ENCODE results near the gene MTRF1.
"Not testable (repeated sequence)": the region's sequence is repeated elsewhere in the genome, so short reads cannot be mapped to it uniquely, and the experiment has no call there.

The MTRF1 gene

DNA sequence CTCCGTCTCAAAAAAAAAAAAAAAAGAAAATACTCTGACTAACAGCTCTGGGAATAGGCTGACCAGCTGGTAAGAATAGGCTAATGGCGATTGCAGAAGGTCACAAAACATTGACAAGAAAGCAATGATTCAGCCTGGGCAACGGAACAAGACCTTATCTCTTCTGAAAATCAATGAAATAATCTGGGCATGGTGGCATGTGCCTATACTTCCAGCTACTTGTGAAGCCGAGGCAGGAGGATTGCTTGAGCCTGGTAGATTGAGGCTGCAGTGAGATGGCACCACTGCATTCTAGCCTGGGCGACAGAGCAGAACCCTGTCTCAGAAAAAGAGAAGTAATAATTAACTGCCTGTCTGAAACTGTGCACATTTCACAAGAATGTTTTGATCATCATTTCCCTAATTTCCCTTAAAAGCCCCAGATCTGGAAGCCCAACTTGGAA, 18.8 kb upstream of the MTRF1 start:
- no peak for DNase-seq (ENCODE audit: low read depth, low spot score)

DNA sequence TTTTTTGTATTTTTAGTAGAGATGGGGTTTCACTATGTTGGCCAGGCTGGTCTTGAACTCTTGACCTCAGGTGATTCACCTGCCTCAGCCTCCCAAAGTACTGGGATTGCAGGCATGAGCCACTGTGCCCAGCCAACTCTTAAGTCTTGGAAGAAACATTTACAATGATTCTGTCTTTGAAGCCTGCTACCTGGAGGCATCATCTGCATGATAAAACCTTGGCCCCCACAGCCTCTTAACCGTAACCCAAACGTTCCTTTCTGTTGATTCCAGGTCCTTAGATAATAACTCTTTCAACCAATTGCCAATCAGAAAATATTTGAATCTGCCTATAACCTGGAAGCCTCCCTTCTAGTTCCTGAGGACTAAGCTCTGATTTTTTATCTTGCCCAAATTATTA, 15.8 kb upstream of the MTRF1 start:
- DNase-seq (ENCODE audit: low read depth, low spot score) = not testable (repeated sequence)

- no peak for DNase-seq (ENCODE audit: low read depth, low spot score)
These were observed 13.4 kb upstream of the MTRF1 start for GRCh38 chr13:41276824-41277223.

DNA sequence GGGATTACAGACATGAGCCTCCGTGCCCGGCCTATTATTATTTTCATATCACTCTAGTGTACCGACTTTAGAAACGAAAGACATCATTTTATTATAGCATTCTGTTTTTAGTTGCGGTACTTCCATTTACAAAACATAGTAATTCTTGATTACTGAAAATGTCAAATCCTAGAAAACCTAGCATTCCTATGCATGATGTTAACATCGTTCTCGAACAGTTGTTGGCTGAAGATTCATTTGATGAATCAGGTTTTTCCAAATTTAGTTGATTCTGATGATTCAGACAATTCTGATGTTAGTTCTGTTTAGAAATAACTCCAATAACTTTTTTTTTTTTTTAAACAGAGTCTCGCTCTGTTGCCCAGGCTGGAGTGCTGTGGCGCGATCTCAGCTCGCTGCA, 11.5 kb upstream of the MTRF1 start:
- no peak for DNase-seq (ENCODE audit: low read depth, low spot score)

GRCh38 chr13:41273831-41274441, 10.6 kb upstream of the MTRF1 start:
- DNase-seq (ENCODE audit: low read depth, low spot score) = no peak

DNA sequence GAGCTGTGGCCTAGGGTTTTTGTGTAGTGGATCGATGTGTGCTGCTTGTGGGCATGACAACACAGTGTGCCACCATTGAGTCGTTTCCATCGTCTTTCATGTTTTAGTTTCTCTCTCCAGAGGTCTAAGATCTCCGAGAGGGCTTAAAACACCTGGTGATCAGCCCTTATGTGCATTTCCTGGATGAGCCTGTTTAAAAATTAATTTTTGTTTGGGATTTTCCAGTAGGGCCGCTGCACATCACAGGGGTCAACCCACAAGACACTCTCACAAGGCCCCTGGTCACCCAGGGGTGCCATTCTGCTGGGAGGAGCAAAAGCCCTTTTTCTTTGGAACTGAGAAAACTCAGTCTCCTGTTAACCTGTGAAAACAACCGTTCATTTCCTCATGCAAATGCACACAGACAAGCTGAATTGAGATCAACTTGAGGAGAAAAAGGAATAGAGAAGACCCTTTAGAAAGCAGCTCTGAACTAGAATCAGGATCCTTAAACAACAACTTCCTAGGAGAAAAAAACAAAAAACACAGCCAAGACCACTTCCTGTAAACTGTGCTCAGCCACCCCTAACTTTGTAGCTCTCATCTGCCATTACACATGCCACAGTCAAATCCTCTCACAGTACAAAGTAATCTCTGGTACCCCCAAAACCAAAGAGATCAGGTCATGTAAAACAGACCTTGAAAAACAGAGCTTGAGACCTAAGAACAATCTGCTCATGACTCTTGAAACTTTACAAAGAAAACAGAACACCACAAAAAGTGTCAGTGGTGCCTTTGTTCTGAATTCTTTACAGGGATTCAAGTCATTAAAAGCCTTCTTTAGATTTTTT, 8.3 kb upstream of the MTRF1 start:
- DNase-seq (ENCODE audit: low read depth, low spot score) = no peak

DNA sequence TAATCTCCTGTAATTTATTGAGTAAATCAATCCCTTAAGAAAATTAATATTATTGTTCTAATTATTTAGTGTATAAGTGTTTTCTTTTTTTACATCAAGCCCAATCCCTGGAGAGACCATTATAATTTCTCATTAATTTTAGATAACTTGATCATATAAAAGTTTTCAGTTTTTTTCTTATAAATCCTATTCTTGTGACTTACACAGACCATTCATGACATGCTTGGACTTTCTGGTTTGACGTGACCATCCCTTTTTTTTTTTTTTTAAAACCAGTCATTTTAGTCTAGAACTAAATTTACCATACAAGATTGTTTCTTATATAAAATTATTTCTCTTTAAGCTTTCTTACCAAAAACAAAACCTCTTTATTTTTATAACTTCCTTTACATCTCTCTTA, 5.4 kb upstream of the MTRF1 start:
- no peak for DNase-seq (ENCODE audit: low read depth, low spot score)

- no peak for DNase-seq (ENCODE audit: low read depth, low spot score)
These were observed 3.7 kb upstream of the MTRF1 start for GRCh38 chr13:41267106-41267505.

DNA sequence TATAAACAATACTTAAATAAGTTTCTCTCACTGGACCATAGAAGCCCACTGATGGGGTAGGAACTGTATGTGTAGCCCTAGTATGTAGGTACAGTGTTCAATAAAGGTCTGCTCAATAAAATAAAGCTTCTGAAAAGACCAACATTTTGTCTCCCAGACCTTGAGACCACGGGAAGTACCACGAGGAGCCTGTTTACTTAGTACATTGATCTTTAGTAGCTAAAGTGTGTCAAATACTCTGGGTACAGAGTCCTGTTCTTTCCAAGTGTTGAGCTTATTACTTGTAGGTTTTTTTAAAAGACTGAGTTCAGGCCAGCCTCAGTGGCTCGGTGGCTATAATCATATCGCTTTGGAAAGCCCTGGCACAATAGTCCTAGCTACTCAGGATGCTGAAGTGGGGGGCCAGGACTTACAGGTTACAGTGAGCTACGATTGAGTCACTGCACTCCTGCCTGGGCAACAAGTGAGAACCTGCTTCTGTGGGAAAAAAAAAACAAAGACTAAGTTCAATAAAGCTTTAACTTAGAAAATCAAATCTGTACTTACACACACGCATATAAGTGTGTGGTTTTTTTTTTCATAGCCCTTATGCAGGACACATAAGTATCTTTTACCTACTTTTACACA, 3.4 kb downstream of the MTRF1 start:
- DNase-seq (ENCODE audit: low read depth, low spot score) = no peak

GRCh38 chr13:41257535-41257934, 5.8 kb downstream of the MTRF1 start:
- no peak for DNase-seq (ENCODE audit: low read depth, low spot score)

GRCh38 chr13:41254902-41255301, 8.5 kb downstream of the MTRF1 start:
- no peak for DNase-seq (ENCODE audit: low read depth, low spot score)

GRCh38 chr13:41250993-41251392, 12.4 kb downstream of the MTRF1 start:
- no peak for DNase-seq (ENCODE audit: low read depth, low spot score)

GRCh38 chr13:41246969-41247680, 16.3 kb downstream of the MTRF1 start:
- no peak for DNase-seq (ENCODE audit: low read depth, low spot score)

DNA sequence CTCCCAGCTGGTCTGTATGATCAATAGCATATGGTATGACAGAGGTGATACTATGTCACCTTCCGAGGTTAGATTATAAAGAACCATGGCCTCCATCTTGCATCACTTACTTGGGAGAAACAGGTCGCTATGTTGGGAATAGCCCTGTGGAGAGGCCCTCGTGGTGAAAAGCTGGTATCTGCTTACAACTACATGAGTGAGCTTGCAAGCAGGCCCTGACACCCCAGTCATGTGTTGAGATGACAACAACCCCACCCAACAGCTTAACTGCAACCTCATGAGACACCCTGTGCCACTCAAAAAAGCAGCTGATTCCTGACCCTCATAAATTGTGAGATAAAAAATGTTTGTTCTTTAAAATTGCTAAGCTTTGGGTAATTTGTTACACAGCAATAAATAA, 18.8 kb downstream of the MTRF1 start:
- DNase-seq (ENCODE audit: low read depth, low spot score) = no peak

GRCh38 chr13:41241626-41242025, 21.8 kb downstream of the MTRF1 start:
- no peak for DNase-seq (ENCODE audit: low read depth, low spot score)

GRCh38 chr13:41236369-41236768, 27.0 kb downstream of the MTRF1 start:
- no peak for DNase-seq (ENCODE audit: low read depth, low spot score)

DNA sequence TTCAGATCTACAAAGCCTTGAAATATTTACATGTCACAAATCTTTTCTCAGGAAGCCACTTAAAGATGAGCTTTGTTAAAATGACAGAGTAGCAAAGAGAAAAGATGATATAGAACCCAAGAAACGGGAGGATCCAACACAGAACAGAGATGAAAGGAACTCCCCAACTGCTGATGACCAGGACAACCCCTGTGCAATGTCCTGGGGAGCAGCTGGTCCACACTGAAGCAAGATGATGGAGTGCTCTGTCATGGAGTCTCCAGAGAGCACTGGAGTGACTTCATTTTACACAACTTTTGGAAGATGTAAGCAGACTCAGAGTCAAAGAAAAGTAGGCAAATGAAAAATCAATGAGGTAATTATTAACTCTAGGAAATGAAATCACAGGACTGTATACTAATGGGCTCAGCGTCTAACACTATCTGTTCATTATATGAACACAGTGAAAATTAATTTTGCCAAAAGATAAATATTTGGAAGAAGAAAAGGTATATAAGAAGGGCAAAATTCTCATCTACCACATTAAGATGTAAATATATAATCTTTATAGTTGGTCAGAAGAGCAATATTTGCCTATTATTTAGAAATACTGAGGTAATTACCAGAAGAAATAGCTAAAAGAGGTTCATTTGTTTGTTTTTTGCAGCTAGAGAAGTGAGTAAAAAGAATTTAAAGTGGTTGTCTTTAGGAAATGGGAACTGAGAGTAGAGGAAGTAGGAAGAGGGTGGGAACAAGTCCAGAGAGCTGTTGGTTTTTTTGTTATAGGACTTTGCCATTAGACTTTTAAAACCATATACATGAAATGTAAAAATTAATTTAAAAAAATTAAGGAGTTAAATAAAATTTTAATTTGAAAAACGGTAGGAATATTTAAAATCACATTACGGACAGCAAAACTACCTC, 30.5 kb downstream of the MTRF1 start:
- DNase-seq (ENCODE audit: low read depth, low spot score) = no peak

GRCh38 chr13:41231786-41232185, 31.6 kb downstream of the MTRF1 start:
- DNase-seq (ENCODE audit: low read depth, low spot score) = no peak

DNA sequence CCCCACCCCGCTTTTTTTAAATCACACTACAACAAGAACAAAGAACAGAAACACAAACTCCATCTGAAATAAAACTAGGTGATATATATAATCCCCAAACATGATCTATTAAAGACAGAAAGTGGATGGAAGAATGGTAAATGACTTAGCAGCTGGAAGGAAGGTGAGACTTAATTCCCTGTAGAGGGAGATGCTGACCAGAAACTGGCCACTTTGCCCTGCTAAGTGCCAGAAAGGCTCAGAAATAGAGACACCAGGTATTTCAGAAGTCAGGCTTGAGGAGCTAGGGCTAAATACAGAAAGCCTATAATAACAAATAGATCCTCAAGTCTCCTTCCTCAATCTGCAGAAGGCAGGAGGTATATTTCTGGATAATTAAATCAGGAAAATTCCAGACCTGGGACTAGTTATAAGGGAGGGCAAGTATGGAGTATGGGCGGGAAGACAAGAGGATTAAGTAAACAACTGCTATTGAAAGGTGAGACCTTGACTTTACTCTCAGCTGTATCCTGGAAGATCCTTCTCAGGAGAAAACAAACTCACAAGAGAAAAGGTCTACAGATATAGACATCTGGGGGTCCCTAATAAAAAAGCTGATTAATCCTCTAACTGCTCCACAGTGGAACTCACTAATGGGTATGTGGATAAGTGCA, 32.2 kb downstream of the MTRF1 start:
- DNase-seq (ENCODE audit: low read depth, low spot score) = no peak

DNA sequence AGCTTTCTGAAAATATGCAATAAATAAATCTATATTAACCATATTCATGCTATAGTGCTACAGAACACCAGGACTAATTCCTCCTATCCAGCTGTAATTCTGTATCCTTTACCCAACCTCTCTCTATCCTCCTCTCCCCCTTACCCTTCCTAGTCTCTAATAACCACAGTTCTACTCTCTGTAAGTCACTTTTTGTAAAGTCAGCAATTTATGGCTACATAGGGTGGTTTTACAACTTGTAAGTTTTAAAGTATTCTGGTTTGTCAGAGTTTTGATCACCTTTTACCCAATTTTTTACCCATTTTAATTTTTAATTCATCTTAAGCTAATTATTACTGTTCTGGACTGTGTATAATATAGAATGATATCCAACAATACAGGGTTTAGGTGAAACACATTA, 34.0 kb downstream of the MTRF1 start:
- no peak for DNase-seq (ENCODE audit: low read depth, low spot score)
